ENCODE data around the gene ADGRV1. TPM values are rescaled to one million over a fixed set of nuclear protein-coding genes. Genes with fewer than 3 reads are reported as not detected.

The ADGRV1 gene
- total and polyA plus RNA-seq, 9 of the 15 experiments (the other 6 are each of a cell fraction or from before 2014, with no cell fraction given), result 21.7 to 156 (median 58.2) TPM

- no peaks in the 10 kb centered on the region for H3K79me2 ChIP-seq (ENCODE audit: control insufficient read depth, insufficient read depth, low read length)
- no peaks in the 10 kb centered on the region for H3K27me3 ChIP-seq (ENCODE audit: control insufficient read depth in 2 of 2, insufficient read depth in 2 of 2, low read length in 2 of 2)
- intact Hi-C loops (cut with micrococcal nuclease) (no loop called here), in situ Hi-C loops (cut with MboI) (no loop called here)
- CTCF ChIA-PET (ENCODE audit: low intra/inter-chr PET ratio), result no interaction called here
- no peak overlapping the region for H3K9ac ChIP-seq (ENCODE audit: insufficient read depth in 1 of 2, low read depth in 2 of 2, low read length in 2 of 2)
- POLR2A ChIA-PET, result no interaction called here
- no peak overlapping the region for H3K4me2 ChIP-seq (ENCODE audit: insufficient read depth, low read length)
- H3K9me1 ChIP-seq (ENCODE audit: control insufficient read depth, insufficient read depth, low read length), result no peaks in the 10 kb centered on the region
- no peaks in the 10 kb centered on the region for H4K20me1 ChIP-seq (replicated peaks; ENCODE audit: control insufficient read depth, insufficient read depth, low read length)
- no peaks in the 10 kb centered on the region for H3K36me3 ChIP-seq (ENCODE audit: control insufficient read depth, insufficient read depth, low read length)
- no peak for TF ChIP-seq TSC22D4 (tag; IDR thresholded peaks at IDR 0.05)
- no peak for TF ChIP-seq ZNF282 (CRISPR knock-in tag; IDR thresholded peaks at IDR 0.05)
- TF ChIP-seq HINFP (tag; conservative IDR thresholded peaks at IDR 0.05; ENCODE audit: low read depth), result no peak
- no peak for TF ChIP-seq NONO (IDR thresholded peaks at IDR 0.05; ENCODE audit: low read depth in 2 of 2, low read length in 1 of 2)
- no peak for TF ChIP-seq EHMT2 (IDR thresholded peaks at IDR 0.05)
- no peak for TF ChIP-seq ZBTB7A (IDR thresholded peaks at IDR 0.05; ENCODE audit: borderline replicate concordance, control insufficient read depth, low read depth, low read length)
- TF ChIP-seq HDAC2 (IDR thresholded peaks at IDR 0.05), result no peak
- TF ChIP-seq E2F6 (IDR thresholded peaks at IDR 0.05; ENCODE audit: borderline replicate concordance in 1 of 2, extremely low read depth in 1 of 2, insufficient read depth in 1 of 2, insufficient read length in 1 of 2, low read depth in 1 of 2, low read length in 1 of 2, poor library complexity in 1 of 2, severe bottlenecking in 1 of 2), result no peak
- TF ChIP-seq ZNF707 (CRISPR knock-in tag; conservative IDR thresholded peaks at IDR 0.05), result no peak
- no peak for TF ChIP-seq IFI16 (CRISPR knock-in tag; IDR thresholded peaks at IDR 0.05)
- TF ChIP-seq GABPB1 (CRISPR knock-in tag; IDR thresholded peaks at IDR 0.05), result no peak
- no peak for TF ChIP-seq ETV5 (CRISPR knock-in tag; IDR thresholded peaks at IDR 0.05; ENCODE audit: low read depth)
- no peak for TF ChIP-seq BRF1 (IDR thresholded peaks at IDR 0.05; ENCODE audit: borderline replicate concordance, extremely low read depth, insufficient read length)
- no peak for TF ChIP-seq CHCHD3 (CRISPR knock-in tag; IDR thresholded peaks at IDR 0.05)
- no peak overlapping the region for H3K27ac ChIP-seq (ENCODE audit: extremely low read depth, low read depth, low read length)
- H3K9me3 ChIP-seq (replicated peaks; ENCODE audit: control insufficient read depth, insufficient read depth, low read depth, low read length), result no peaks in the 10 kb centered on the region
- no peaks in the 10 kb centered on the region for H3K4me1 ChIP-seq (replicated peaks in 1 of 2; ENCODE audit: control insufficient read depth in 2 of 2, insufficient read depth in 2 of 2, low read length in 2 of 2)
- no TSS peak for BruUV-seq (replicated peaks)
- no peak for FAIRE-seq
- DNase-seq (ENCODE audit: extremely low read depth in 1 of 4, low spot score in 3 of 4), result no peak
- WGBS (ENCODE audit: insufficient coverage, low coverage, missing lambda C conversion rate), result 91% methylated on average over 2 of the region's 2 CpGs
- no peak overlapping the region for H2AFZ ChIP-seq (ENCODE audit: low read depth, low read length)
- H3K4me3 ChIP-seq, result no peak overlapping the region
- ATAC-seq, result no peak
Measured at GRCh38 chr5:90949469-90950358, 391.1 kb downstream of the ADGRV1 start.

Data from K562 (cell line).